ENCODE results near the gene GDPD4. TPM values are rescaled to one million over a fixed set of nuclear protein-coding genes. Genes with fewer than 3 reads are reported as not detected.

The GDPD4 gene
- polyA plus RNA-seq, 2 donors = 0.18 TPM; not detected in 1

DNA sequence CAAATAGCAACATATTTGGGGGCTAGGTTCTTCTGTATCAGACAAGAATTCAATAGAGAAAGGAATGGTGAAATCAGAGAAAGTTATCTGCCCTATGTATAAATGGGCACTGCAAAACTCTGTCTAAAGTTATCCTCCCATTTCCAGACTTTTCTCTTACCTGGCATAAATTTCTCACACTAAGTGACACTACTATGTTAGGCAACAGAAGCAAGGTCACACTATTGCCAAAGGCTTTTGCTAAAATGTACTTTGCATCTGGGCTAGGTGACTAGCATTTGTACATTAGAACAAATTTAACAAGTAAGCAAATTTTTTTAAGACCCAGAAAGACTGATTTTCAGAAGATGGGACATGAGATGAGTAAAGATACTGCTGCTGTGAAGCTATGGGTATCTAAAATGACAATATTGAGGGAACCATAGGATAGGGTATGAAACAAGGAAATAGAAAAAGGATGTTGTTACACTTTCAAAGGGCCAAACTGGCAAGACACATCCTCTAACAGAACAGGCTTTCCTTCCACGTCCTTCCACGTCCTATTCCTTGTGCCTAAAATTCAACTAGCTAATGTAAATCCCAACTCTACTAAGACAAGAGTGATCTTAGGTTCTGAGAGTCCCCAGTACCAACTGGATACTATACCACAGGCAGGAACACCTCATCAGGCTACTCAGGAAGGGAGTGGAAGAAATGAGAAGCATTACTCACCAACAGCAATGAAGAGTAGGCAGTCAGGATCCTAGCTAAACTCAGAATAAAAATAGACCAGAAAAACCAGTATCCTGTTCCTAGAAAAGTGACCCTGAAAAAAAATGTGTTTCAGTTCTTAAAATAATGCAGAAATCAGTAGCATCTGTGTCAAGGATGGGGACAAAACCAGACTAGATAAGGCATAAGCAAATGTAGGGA is 22.6 kb downstream of the GDPD4 start:
- Histone ChIP-seq H3K27ac (ENCODE audit: low read depth in 2 of 2, low read length in 1 of 2) (no peak overlapping the region), H3K27me3 (ENCODE audit: control insufficient read depth in 1 of 2, insufficient read depth in 2 of 2, low read length in 2 of 2) (peaks cover 0 to 2% of the 10 kb centered on the region in 2 donors), H3K9me3 (ENCODE audit: control insufficient read depth in 2 of 2, insufficient read depth in 1 of 2, low read depth in 1 of 2, low read length in 1 of 2) (no peaks in the 10 kb centered on the region), H3K36me3 (ENCODE audit: control insufficient read depth in 2 of 2, insufficient read depth in 2 of 2, low read length in 1 of 2) (no peaks in the 10 kb centered on the region), H3K4me3 (ENCODE audit: low read depth in 1 of 2, low read length in 2 of 2) (no peak overlapping the region), H3K4me1 (ENCODE audit: control insufficient read depth in 2 of 2, insufficient read depth in 2 of 2, low read length in 1 of 2) (no peaks in the 10 kb centered on the region)
- WGBS, 2 donors = 70 to 82% methylated on average over 2 of the region's 2 CpGs

- 79 to 85% methylated on average over 2 of the region's 2 CpGs for WGBS, 2 donors
- Histone ChIP-seq H3K27me3 (ENCODE audit: control insufficient read depth in 1 of 2, insufficient read depth in 2 of 2, low read length in 2 of 2) (peaks cover 0 to 2% of the 10 kb centered on the region in 2 donors), H3K4me3 (ENCODE audit: low read depth in 1 of 2, low read length in 2 of 2) (no peak overlapping the region), H3K36me3 (ENCODE audit: control insufficient read depth in 2 of 2, insufficient read depth in 2 of 2, low read length in 1 of 2) (no peaks in the 10 kb centered on the region), H3K9me3 (ENCODE audit: control insufficient read depth in 2 of 2, insufficient read depth in 1 of 2, low read depth in 1 of 2, low read length in 1 of 2) (no peaks in the 10 kb centered on the region), H3K27ac (ENCODE audit: low read depth in 2 of 2, low read length in 1 of 2) (no peak overlapping the region), H3K4me1 (ENCODE audit: control insufficient read depth in 2 of 2, insufficient read depth in 2 of 2, low read length in 1 of 2) (no peaks in the 10 kb centered on the region)
Measured at GRCh38 chr11:77276271-77276670, 25.2 kb downstream of the GDPD4 start.

- WGBS, 2 donors = 70 to 79% methylated on average over 3 of the region's 3 CpGs
- Histone ChIP-seq H3K4me1 (ENCODE audit: control insufficient read depth in 2 of 2, insufficient read depth in 2 of 2, low read length in 1 of 2) (no peaks in the 10 kb centered on the region), H3K27ac (ENCODE audit: low read depth in 2 of 2, low read length in 1 of 2) (no peak overlapping the region), H3K4me3 (ENCODE audit: low read depth in 1 of 2, low read length in 2 of 2) (no peak overlapping the region), H3K9me3 (ENCODE audit: control insufficient read depth in 2 of 2, insufficient read depth in 1 of 2, low read depth in 1 of 2, low read length in 1 of 2) (no peaks in the 10 kb centered on the region), H3K27me3 (ENCODE audit: control insufficient read depth in 1 of 2, insufficient read depth in 2 of 2, low read length in 2 of 2) (no peaks in the 10 kb centered on the region), H3K36me3 (ENCODE audit: control insufficient read depth in 2 of 2, insufficient read depth in 2 of 2, low read length in 1 of 2) (no peaks in the 10 kb centered on the region)
Measured at GRCh38 chr11:77270921-77271320, 30.6 kb downstream of the GDPD4 start.

DNA sequence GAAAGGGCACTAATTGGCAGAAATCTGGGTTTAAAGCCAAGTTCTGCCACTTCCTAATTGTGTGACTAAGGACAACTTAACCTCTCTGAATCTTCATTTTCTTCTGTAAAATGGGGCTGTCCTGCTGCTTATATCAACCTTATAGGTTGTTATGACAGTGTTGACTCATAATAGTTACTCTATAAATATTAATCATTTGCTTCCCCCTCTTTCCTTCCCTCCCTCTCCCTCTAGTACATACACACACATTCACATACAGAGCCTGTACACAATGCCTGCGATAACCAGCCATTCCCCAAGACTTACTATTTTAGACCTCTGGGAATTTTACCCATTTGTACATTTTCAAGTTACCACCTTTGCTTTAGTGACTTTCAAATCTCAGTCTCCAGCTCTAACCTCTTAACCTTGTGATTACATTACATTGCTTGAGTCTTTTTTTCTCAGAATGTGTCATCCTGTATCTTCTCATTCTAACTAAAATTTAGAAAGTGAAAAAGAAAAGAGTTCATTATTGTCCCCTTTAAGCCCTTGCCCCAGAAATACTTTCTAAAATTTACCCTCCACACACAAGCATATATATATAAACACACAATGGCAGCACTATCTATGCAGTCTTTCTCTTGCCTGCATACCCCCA is 31.9 kb downstream of the GDPD4 start:
- H3K27ac ChIP-seq (ENCODE audit: low read depth in 2 of 2, low read length in 1 of 2) = no peak overlapping the region
- no peaks in the 10 kb centered on the region for H3K36me3 ChIP-seq (ENCODE audit: control insufficient read depth in 2 of 2, insufficient read depth in 2 of 2, low read length in 1 of 2)
- H3K4me1 ChIP-seq (ENCODE audit: control insufficient read depth in 2 of 2, insufficient read depth in 2 of 2, low read length in 1 of 2) = no peaks in the 10 kb centered on the region
- WGBS, 2 donors = 87 to 88% methylated on average over 1 of the region's 1 CpG
- no peaks in the 10 kb centered on the region for H3K9me3 ChIP-seq (ENCODE audit: control insufficient read depth in 2 of 2, insufficient read depth in 1 of 2, low read depth in 1 of 2, low read length in 1 of 2)
- no peak overlapping the region for H3K4me3 ChIP-seq (ENCODE audit: low read depth in 1 of 2, low read length in 2 of 2)
- H3K27me3 ChIP-seq (ENCODE audit: control insufficient read depth in 1 of 2, insufficient read depth in 2 of 2, low read length in 2 of 2) = no peaks in the 10 kb centered on the region

- no peak overlapping the region for H3K4me3 ChIP-seq (ENCODE audit: low read depth in 1 of 2, low read length in 2 of 2)
- no peaks in the 10 kb centered on the region for H3K4me1 ChIP-seq (ENCODE audit: control insufficient read depth in 2 of 2, insufficient read depth in 2 of 2, low read length in 1 of 2)
- H3K36me3 ChIP-seq (ENCODE audit: control insufficient read depth in 2 of 2, insufficient read depth in 2 of 2, low read length in 1 of 2) = no peaks in the 10 kb centered on the region
- 92 to 94% methylated on average over 2 of the region's 2 CpGs for WGBS, 2 donors
- H3K27ac ChIP-seq (ENCODE audit: low read depth in 2 of 2, low read length in 1 of 2) = no peak overlapping the region
- no peaks in the 10 kb centered on the region for H3K27me3 ChIP-seq (ENCODE audit: control insufficient read depth in 1 of 2, insufficient read depth in 2 of 2, low read length in 2 of 2)
- H3K9me3 ChIP-seq (ENCODE audit: control insufficient read depth in 2 of 2, insufficient read depth in 1 of 2, low read depth in 1 of 2, low read length in 1 of 2) = no peaks in the 10 kb centered on the region
Measured at GRCh38 chr11:77267962-77268361, 33.5 kb downstream of the GDPD4 start.

DNA sequence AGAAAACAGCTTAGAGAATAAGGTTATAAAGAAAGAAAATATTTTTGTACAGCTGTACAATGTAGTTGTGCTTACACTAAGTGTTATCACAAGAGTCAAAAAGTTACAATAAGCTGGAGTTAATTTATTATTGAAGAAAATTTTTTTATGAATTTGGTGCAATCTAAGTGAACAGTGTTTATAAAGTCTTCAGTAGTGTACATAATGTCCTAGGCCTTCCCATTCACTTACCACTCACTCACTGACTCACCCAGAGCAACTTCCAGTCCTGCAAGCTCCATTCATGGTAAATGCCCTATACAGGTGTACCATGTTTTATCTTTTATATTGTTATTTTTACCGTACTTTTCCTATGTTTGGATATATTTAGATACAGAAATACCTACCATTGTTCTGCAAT is 34.7 kb downstream of the GDPD4 start:
- H3K9me3 ChIP-seq (ENCODE audit: control insufficient read depth in 2 of 2, insufficient read depth in 1 of 2, low read depth in 1 of 2, low read length in 1 of 2) = no peaks in the 10 kb centered on the region
- H3K4me1 ChIP-seq (ENCODE audit: control insufficient read depth in 2 of 2, insufficient read depth in 2 of 2, low read length in 1 of 2) = no peaks in the 10 kb centered on the region
- no peak overlapping the region for H3K4me3 ChIP-seq (ENCODE audit: low read depth in 1 of 2, low read length in 2 of 2)
- H3K27ac ChIP-seq (ENCODE audit: low read depth in 2 of 2, low read length in 1 of 2) = no peak overlapping the region
- 63 to 68% methylated on average over 1 of the region's 1 CpG for WGBS, 2 donors
- H3K36me3 ChIP-seq (ENCODE audit: control insufficient read depth in 2 of 2, insufficient read depth in 2 of 2, low read length in 1 of 2) = no peaks in the 10 kb centered on the region
- H3K27me3 ChIP-seq (ENCODE audit: control insufficient read depth in 1 of 2, insufficient read depth in 2 of 2, low read length in 2 of 2) = no peaks in the 10 kb centered on the region

DNA sequence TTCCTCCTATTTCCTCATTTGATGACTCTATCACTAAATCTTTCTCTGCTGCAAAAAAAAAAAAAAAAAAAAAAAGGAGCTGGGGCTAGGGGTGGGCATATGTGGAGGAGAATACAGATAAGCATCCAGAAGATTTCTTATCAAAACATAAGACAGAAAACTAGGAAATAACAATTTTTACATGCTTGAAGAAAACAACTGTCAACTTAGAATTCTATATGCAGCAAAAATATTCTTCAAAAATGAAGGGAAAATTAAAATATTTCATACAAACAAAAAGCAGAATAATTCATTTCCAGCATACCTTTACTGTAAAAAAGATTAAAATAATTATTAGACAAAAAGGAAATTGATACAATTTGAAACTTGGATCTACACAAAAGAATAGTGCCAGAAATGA is 38.7 kb downstream of the GDPD4 start:
- Histone ChIP-seq H3K36me3 (ENCODE audit: control insufficient read depth in 2 of 2, insufficient read depth in 2 of 2, low read length in 1 of 2) (no peaks in the 10 kb centered on the region), H3K4me3 (ENCODE audit: low read depth in 1 of 2, low read length in 2 of 2) (no peak overlapping the region), H3K4me1 (ENCODE audit: control insufficient read depth in 2 of 2, insufficient read depth in 2 of 2, low read length in 1 of 2) (no peaks in the 10 kb centered on the region), H3K27me3 (ENCODE audit: control insufficient read depth in 1 of 2, insufficient read depth in 2 of 2, low read length in 2 of 2) (no peaks in the 10 kb centered on the region), H3K9me3 (ENCODE audit: control insufficient read depth in 2 of 2, insufficient read depth in 1 of 2, low read depth in 1 of 2, low read length in 1 of 2) (no peaks in the 10 kb centered on the region), H3K27ac (ENCODE audit: low read depth in 2 of 2, low read length in 1 of 2) (no peak overlapping the region)

- no peaks in the 10 kb centered on the region for H3K36me3 ChIP-seq (ENCODE audit: control insufficient read depth in 2 of 2, insufficient read depth in 2 of 2, low read length in 1 of 2)
- WGBS, 2 donors = 45 to 59% methylated on average over 2 of the region's 2 CpGs
- no peaks in the 10 kb centered on the region for H3K27me3 ChIP-seq (ENCODE audit: control insufficient read depth in 1 of 2, insufficient read depth in 2 of 2, low read length in 2 of 2)
- no peak overlapping the region for H3K27ac ChIP-seq (ENCODE audit: low read depth in 2 of 2, low read length in 1 of 2)
- H3K4me1 ChIP-seq (ENCODE audit: control insufficient read depth in 2 of 2, insufficient read depth in 2 of 2, low read length in 1 of 2) = no peaks in the 10 kb centered on the region
- no peak overlapping the region for H3K4me3 ChIP-seq (ENCODE audit: low read depth in 1 of 2, low read length in 2 of 2)
- no peaks in the 10 kb centered on the region for H3K9me3 ChIP-seq (ENCODE audit: control insufficient read depth in 2 of 2, insufficient read depth in 1 of 2, low read depth in 1 of 2, low read length in 1 of 2)
Measured at GRCh38 chr11:77259641-77260040, 41.8 kb downstream of the GDPD4 start.

DNA sequence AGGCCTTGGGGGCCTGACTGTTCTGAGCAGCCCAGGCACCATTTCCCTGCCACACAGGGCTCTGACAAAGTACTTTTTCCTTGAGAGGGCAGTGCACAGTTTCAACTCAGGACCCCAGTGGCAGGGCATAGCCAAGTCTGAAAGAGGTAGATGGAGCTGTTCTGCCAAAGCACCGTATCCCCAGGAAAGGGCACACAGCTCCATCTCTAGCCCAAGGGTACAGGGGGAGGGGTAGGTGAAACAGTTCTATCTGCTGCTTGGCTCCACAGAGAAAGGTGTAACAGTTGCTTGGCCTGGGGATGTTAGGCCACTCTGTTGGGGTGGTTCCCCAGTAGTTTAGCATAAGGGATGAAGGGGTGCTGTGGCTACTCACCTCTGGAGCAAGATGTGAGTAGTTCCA is 47.8 kb downstream of the GDPD4 start:
- Histone ChIP-seq H3K36me3 (ENCODE audit: control insufficient read depth in 2 of 2, insufficient read depth in 2 of 2, low read length in 1 of 2) (no peaks in the 10 kb centered on the region), H3K27ac (ENCODE audit: low read depth in 2 of 2, low read length in 1 of 2) (no peak overlapping the region), H3K4me3 (ENCODE audit: low read depth in 1 of 2, low read length in 2 of 2) (no peak overlapping the region)

More for the DNA sequence above, 47.8 kb downstream of the GDPD4 start:
- WGBS, 2 donors = 82 to 83% methylated on average over 1 of the region's 1 CpG
- H3K9me3 ChIP-seq (ENCODE audit: control insufficient read depth in 2 of 2, insufficient read depth in 1 of 2, low read depth in 1 of 2, low read length in 1 of 2) = peaks cover 0 to 3% of the 10 kb centered on the region in 2 donors
- no peaks in the 10 kb centered on the region for H3K4me1 ChIP-seq (ENCODE audit: control insufficient read depth in 2 of 2, insufficient read depth in 2 of 2, low read length in 1 of 2)
- H3K27me3 ChIP-seq (ENCODE audit: control insufficient read depth in 1 of 2, insufficient read depth in 2 of 2, low read length in 2 of 2) = no peaks in the 10 kb centered on the region

All from esophagus (tissue), 2 donors.